ENCODE results near the gene CAV1.
"Not testable (repeated sequence)": the region's sequence is repeated elsewhere in the genome, so short reads cannot be mapped to it uniquely, and the experiment has no call there.

CAV1 gene, protein sequence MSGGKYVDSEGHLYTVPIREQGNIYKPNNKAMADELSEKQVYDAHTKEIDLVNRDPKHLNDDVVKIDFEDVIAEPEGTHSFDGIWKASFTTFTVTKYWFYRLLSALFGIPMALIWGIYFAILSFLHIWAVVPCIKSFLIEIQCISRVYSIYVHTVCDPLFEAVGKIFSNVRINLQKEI

DNA sequence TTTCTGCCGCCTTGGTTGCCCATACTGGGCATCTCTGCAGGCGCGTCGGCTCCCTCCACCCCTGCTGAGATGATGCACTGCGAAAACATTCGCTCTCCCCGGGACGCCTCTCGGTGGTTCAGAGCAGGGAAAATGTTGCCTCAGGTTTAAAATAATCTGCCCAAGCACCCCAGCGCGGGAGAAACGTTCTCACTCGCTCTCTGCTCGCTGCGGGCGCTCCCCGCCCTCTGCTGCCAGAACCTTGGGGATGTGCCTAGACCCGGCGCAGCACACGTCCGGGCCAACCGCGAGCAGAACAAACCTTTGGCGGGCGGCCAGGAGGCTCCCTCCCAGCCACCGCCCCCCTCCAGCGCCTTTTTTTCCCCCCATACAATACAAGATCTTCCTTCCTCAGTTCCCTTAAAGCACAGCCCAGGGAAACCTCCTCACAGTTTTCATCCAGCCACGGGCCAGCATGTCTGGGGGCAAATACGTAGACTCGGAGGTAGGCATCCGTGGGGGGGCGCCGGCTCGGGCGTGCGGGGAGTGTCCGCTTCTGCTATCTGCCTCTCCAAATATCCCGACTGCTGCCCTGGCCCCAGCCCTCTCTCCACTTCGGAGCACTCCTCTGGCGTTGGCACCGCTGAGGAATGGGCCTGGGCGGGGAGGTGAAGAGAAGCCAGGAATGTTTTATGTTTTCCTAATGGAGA, at the start of gene CAV1:
CAV1 (plus strand) TSS at position 428 of the 689 bp plus-strand sequence; CDS start at position 455, 27 bp downstream.
- DNase-seq (ENCODE audit: extremely low spot score) = peak; percentile 57
- ChIA-PET CTCF (no interaction called here), POLR2A (no interaction called here)
- TF ChIP-seq L3MBTL2 (conservative IDR thresholded peaks at IDR 0.05) (peak; percentile 22; the same call in 1 of the 2 replicates), SP1 (IDR thresholded peaks at IDR 0.05) (no peak)

DNA sequence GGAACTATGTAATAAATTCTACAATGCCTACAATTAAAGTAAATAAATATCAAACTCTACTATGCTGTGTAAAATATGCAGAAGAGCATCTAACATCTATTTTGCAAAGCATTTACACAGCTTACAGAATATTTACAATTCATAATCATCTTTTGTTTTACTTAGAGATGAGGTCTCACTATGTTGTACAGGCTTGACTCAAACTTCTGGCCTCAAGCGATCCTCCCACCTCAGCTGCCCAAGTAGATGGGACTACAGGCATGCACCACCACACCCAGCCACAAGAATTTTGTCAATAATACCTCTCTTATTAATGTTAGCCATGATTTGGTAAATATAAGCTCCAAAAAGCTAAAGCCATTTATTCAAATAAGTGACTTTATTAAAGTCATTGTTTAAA, 47.2 kb upstream of the CAV1 start:
- CTCF ChIA-PET = no interaction called here
- TF ChIP-seq SP1 (IDR thresholded peaks at IDR 0.05) = no peak
- TF ChIP-seq L3MBTL2 (conservative IDR thresholded peaks at IDR 0.05) = no peak
- no peak for TF ChIP-seq FOXA1 (IDR thresholded peaks at IDR 0.05)
- no peak for TF ChIP-seq HDGF (IDR thresholded peaks at IDR 0.05; ENCODE audit: borderline replicate concordance)
- TF ChIP-seq ARNT (IDR thresholded peaks at IDR 0.05) = no peak
- TF ChIP-seq LEF1 (IDR thresholded peaks at IDR 0.05; ENCODE audit: borderline replicate concordance) = no peak
- no peak for TF ChIP-seq ELF4 (IDR thresholded peaks at IDR 0.05)
- no peak for TF ChIP-seq ZNF384 (IDR thresholded peaks at IDR 0.05)
- TF ChIP-seq NFRKB (IDR thresholded peaks at IDR 0.05) = no peak
- TF ChIP-seq FOXM1 (IDR thresholded peaks at IDR 0.05; ENCODE audit: borderline replicate concordance) = no peak
- TF ChIP-seq BHLHE40 (IDR thresholded peaks at IDR 0.05; ENCODE audit: borderline replicate concordance) = no peak
- TF ChIP-seq SUZ12 (IDR thresholded peaks at IDR 0.05) = no peak
- no peak for TF ChIP-seq TARDBP (IDR thresholded peaks at IDR 0.05)
- no peak for TF ChIP-seq CTBP1 (IDR thresholded peaks at IDR 0.05; ENCODE audit: borderline replicate concordance)
- TF ChIP-seq, protein P1, sequence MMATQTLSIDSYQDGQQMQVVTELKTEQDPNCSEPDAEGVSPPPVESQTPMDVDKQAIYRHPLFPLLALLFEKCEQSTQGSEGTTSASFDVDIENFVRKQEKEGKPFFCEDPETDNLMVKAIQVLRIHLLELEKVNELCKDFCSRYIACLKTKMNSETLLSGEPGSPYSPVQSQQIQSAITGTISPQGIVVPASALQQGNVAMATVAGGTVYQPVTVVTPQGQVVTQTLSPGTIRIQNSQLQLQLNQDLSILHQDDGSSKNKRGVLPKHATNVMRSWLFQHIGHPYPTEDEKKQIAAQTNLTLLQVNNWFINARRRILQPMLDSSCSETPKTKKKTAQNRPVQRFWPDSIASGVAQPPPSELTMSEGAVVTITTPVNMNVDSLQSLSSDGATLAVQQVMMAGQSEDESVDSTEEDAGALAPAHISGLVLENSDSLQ (IDR thresholded peaks at IDR 0.05) = no peak
- TF ChIP-seq FOXK2 (IDR thresholded peaks at IDR 0.05) = no peak
- POLR2A ChIA-PET = no interaction called here

DNA sequence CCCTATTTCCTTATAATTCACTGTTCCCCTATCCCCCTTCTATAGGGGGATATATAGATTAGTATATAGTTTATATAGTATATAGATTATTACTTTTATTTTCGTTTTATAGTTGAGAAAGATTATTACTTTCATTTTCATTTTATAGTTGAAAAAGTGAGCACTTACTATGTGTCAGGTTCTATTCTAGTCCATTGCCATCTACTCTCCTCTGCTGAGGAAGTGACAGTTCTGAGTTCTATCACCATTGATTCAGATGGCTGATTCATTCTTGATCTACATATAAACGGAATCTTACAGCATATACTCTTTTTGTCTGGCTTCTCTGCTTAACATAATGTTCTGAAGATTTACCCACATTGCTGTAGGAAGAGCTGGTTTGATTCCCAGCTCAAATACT, 46.0 kb upstream of the CAV1 start:
- ChIA-PET CTCF (no interaction called here), POLR2A (no interaction called here)
- DNase-seq (ENCODE audit: extremely low spot score) = no peak
- TF ChIP-seq NFRKB (IDR thresholded peaks at IDR 0.05) = no peak

More for the DNA sequence above, 47.2 kb upstream of the CAV1 start:
- no peak for DNase-seq (ENCODE audit: extremely low spot score)

DNA sequence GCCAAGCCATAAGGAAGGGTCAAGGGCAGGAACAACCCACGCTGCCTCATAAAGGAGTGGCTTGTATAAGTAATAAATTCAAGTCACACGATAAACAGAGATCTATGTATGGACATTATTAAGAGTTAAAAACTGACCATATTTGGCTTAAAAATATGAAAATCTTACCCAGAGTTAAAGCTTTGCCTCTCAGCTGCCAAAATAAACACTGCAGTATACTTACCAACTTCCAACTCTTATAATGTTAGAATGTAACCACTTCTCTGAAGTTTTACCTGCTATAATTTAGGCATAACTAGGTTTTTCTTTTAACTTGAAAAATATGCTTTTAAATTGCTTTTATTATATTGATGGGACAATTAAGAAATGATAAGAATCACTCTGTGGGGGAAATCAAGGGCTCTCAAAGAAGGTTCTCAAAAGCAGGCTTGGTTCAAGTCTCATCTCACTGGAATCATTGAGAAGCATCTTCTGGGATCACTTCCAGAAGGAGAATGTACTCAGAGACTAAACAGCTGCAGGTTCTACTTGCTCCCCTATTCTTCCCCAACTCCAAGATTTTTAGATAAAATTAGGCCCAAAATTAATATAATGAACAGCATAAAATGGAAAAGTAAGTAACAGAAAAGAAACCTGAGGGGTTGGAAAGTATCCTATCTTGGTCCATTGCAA, 41.4 kb upstream of the CAV1 start:
- no peak for DNase-seq (ENCODE audit: extremely low spot score)
- CTCF ChIA-PET = interaction anchor here (0.8 kb wide), 1 partner anchor 43 kb away, joined by 4 read pairs; no protein-coding TSS in a partner anchor
- POLR2A ChIA-PET = no interaction called here
- TF ChIP-seq, protein P1 (IDR thresholded peaks at IDR 0.05) = no peak
- TF ChIP-seq L3MBTL2 (conservative IDR thresholded peaks at IDR 0.05) = no peak
- TF ChIP-seq CTBP1 (IDR thresholded peaks at IDR 0.05; ENCODE audit: borderline replicate concordance) = no peak
- TF ChIP-seq ZNF384 (IDR thresholded peaks at IDR 0.05) = no peak
- no peak for TF ChIP-seq FOXM1 (IDR thresholded peaks at IDR 0.05; ENCODE audit: borderline replicate concordance)
- TF ChIP-seq FOXA1 (IDR thresholded peaks at IDR 0.05) = no peak
- TF ChIP-seq FOXK2 (IDR thresholded peaks at IDR 0.05) = no peak
- no peak for TF ChIP-seq TARDBP (IDR thresholded peaks at IDR 0.05)
- no peak for TF ChIP-seq BHLHE40 (IDR thresholded peaks at IDR 0.05; ENCODE audit: borderline replicate concordance)
- TF ChIP-seq SUZ12 (IDR thresholded peaks at IDR 0.05) = no peak
- TF ChIP-seq ARNT (IDR thresholded peaks at IDR 0.05) = no peak
- no peak for TF ChIP-seq SP1 (IDR thresholded peaks at IDR 0.05)
- TF ChIP-seq ELF4 (IDR thresholded peaks at IDR 0.05) = no peak
- TF ChIP-seq HDGF (IDR thresholded peaks at IDR 0.05; ENCODE audit: borderline replicate concordance) = no peak
- no peak for TF ChIP-seq LEF1 (IDR thresholded peaks at IDR 0.05; ENCODE audit: borderline replicate concordance)
- no peak for TF ChIP-seq NFRKB (IDR thresholded peaks at IDR 0.05)

DNA sequence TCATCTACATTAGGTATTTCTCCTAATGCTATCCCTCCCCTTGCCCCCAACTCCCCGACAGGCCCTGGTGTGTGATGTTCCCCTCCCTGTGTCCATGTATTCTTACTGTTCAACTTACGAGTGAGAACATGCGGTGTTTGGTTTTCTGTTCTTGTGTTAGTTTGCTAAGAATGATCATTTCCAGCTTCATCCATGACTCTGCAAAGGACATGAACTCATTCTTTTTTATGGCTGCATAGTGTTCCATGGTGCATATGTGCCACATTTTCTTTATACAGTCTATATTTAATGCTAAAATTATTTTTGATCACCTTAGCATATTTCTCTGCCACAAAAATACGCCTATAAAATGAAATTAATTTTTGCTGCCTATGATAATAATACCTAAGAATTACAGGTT, 40.4 kb upstream of the CAV1 start:
- CTCF ChIA-PET; DNase-seq (ENCODE audit: extremely low spot score); POLR2A ChIA-PET: not testable (repeated sequence)

DNA sequence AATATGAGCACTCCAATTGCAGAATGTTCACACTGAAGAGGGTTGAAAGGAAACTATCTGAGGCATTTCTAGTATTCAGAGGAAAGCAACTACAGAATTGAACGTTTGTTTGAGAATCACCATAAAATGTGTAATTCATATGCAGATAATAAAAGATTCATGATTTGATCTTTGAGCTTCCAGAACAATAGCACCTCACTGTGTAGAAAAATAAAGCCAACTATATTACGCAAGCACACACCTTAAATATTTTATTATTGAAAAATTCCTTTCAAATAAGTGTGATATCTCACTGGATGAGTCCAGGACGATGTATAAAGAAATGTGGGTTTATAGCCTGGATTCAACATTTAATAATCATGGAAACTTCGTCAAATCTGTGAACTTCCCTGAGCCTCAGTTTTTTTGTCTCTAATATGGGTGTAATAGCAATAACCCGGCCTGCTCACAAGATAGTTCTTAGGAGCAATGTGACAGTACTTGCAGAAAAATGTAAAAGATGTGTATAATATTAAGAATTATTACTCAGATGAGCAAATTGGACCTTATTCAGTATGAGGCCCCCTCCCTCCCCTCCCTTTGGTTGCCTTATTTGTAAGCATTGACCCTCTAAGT, 36.8 kb upstream of the CAV1 start:
- CTCF ChIA-PET = no interaction called here
- no peak for TF ChIP-seq NFRKB (IDR thresholded peaks at IDR 0.05)
- TF ChIP-seq LEF1 (IDR thresholded peaks at IDR 0.05; ENCODE audit: borderline replicate concordance) = no peak
- no peak for TF ChIP-seq FOXA1 (IDR thresholded peaks at IDR 0.05)
- no peak for TF ChIP-seq FOXK2 (IDR thresholded peaks at IDR 0.05)
- no peak for TF ChIP-seq ARNT (IDR thresholded peaks at IDR 0.05)
- no peak for DNase-seq (ENCODE audit: extremely low spot score)
- POLR2A ChIA-PET = no interaction called here

DNA sequence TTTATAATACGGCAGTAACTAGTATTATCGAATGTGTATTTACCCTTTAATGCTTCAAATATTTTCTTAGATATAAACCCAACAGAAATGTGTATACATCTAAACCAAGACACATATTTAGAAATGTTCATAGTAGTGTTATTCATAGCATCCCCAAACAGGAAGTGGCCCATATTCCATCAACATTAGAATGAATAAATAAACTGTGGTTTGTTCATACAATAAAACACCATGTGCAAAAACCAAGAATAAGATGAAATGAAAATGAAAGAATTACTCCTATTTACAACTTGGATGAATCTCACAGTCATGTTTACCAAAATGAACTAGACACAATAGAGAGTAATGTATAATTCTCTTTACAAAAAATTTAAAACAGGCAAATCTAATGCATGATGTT, 34.5 kb upstream of the CAV1 start:
- DNase-seq (ENCODE audit: extremely low spot score) = no peak
- POLR2A ChIA-PET = no interaction called here
- CTCF ChIA-PET = no interaction called here
- no peak for TF ChIP-seq ZNF384 (IDR thresholded peaks at IDR 0.05)
- TF ChIP-seq NFRKB (IDR thresholded peaks at IDR 0.05) = no peak
- TF ChIP-seq FOXM1 (IDR thresholded peaks at IDR 0.05; ENCODE audit: borderline replicate concordance) = no peak
- no peak for TF ChIP-seq SUZ12 (IDR thresholded peaks at IDR 0.05)
- TF ChIP-seq CTBP1 (IDR thresholded peaks at IDR 0.05; ENCODE audit: borderline replicate concordance) = no peak
- no peak for TF ChIP-seq HDGF (IDR thresholded peaks at IDR 0.05; ENCODE audit: borderline replicate concordance)
- TF ChIP-seq LEF1 (IDR thresholded peaks at IDR 0.05; ENCODE audit: borderline replicate concordance) = no peak
- no peak for TF ChIP-seq TARDBP (IDR thresholded peaks at IDR 0.05)
- TF ChIP-seq, protein P1 (IDR thresholded peaks at IDR 0.05) = no peak

Measured in HEK293T (cell line).